AG04450 (cell line): ENCODE results near the gene SERPINA4. TPM values are rescaled to one million over a fixed set of nuclear protein-coding genes. Genes with fewer than 3 reads are reported as not detected.
"Not testable (repeated sequence)": the region's sequence is repeated elsewhere in the genome, so short reads cannot be mapped to it uniquely, and the experiment has no call there.

ENCODE experiments used
- CTCF ChIA-PET: fragments of 300-600, 350-600 bp; formaldehyde crosslinking; extraction: SDS; loops from one replicate; lab custom pipeline; 2022; ENCODE audit warnings: antibody characterized with exemption, inconsistent platforms; lab: Charles Lee
- POLR2A ChIA-PET: fragments of 350-600 bp; formaldehyde crosslinking; extraction: SDS; loops from one replicate; lab custom pipeline; 2021; ENCODE audit warnings: antibody characterized with exemption, inconsistent platforms; lab: Yijun Ruan, JAX
- DNase-seq: peaks from one replicate; pipeline ENCODE4 v3.0.0-alpha.2; 2011; ENCODE audit warnings: low read depth, low spot score
- H3K27ac ChIP-seq: one replicate; pipeline ENCODE4 v1.5.1; 2012; ENCODE audit warnings: low read depth, low read length, control low read depth
- H3K27me3 ChIP-seq: one replicate; pipeline ENCODE4 v1.6.0; 2012; ENCODE audit warnings: low read length; ENCODE audit not compliant: control insufficient read depth, insufficient read depth
- H3K4me3 ChIP-seq: 2 replicates; pipeline ENCODE4 v1.5.1; 2011; ENCODE audit warnings: mild to moderate bottlenecking, low read depth, low read length, control low read depth
- H3K9me3 ChIP-seq: 2 replicates; pipeline ENCODE4 v1.5.1; 2012; ENCODE audit warnings: low read length; ENCODE audit not compliant: control insufficient read depth, insufficient read depth
- polyA plus RNA-seq: library from polyadenylated mRNA; depleted of rRNA; stranded (reverse); fragments of >200 nt; gene quantifications from 2 replicates; pipeline ENCODE4 v1.2.3, GENCODE V29; 2011
- TF ChIP-seq, protein P1 (sequence below): IDR thresholded peaks from 2 replicates; pipeline ENCODE4 v1.5.1; 2011; ENCODE audit warnings: low read depth, low read length, control low read depth, inconsistent platforms

The SERPINA4 gene
- polyA plus RNA-seq, 1 experiment: not detected

DNA sequence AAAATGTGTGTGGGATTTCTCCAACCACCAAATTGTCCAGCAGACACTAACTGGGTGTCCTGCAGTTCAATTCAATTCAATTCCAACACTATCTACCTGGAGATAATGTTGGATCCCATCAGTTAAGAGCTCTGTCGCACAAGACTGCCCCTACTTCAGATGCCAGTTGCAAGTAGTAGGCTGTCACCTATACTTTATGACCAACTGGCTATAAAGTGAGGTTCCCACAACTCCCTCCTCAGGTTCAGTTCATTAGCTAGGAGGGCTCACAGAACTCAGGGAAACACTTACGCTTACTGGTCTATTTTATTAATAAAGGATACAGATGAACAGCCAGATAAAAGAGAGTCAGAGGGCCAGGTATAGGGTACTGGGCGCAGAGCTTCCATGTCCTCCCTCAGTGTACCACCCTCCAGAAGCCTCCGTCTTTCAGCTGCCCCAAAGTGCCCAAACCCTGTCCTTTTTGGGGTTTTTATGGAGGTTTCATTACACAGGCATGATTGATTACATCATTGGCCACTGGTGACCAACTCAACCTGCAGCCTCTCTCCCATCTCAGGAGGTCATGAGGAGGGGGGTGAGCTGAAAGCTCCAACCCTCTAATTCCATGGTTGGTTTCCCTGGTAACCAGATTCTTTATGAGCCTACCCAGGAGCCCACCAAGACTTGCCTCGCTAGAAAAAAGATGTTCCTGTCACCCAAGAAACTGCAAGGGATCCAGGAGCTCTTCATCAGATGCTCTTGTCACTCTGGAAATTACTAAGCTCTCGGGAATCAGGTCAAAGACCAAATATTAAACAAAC lies 12.4 kb downstream of the SERPINA4 start:
- POLR2A ChIA-PET: no interaction called here
- CTCF ChIA-PET: interaction anchor here (1.0 to 1.4 kb wide), 2 partner anchors 23 to 25 kb away, joined by 4 read pairs; no protein-coding TSS in a partner anchor
- no peaks in the 10 kb centered on the region; the same call in 1 of the 2 replicates for H3K9me3 ChIP-seq
- peaks cover 8% of the 10 kb centered on the region for H3K27me3 ChIP-seq
- no peak for DNase-seq
- H3K4me3 ChIP-seq: no peak overlapping the region
- TF ChIP-seq, protein P1, sequence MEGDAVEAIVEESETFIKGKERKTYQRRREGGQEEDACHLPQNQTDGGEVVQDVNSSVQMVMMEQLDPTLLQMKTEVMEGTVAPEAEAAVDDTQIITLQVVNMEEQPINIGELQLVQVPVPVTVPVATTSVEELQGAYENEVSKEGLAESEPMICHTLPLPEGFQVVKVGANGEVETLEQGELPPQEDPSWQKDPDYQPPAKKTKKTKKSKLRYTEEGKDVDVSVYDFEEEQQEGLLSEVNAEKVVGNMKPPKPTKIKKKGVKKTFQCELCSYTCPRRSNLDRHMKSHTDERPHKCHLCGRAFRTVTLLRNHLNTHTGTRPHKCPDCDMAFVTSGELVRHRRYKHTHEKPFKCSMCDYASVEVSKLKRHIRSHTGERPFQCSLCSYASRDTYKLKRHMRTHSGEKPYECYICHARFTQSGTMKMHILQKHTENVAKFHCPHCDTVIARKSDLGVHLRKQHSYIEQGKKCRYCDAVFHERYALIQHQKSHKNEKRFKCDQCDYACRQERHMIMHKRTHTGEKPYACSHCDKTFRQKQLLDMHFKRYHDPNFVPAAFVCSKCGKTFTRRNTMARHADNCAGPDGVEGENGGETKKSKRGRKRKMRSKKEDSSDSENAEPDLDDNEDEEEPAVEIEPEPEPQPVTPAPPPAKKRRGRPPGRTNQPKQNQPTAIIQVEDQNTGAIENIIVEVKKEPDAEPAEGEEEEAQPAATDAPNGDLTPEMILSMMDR: no peak
- no peak overlapping the region for H3K27ac ChIP-seq

DNA sequence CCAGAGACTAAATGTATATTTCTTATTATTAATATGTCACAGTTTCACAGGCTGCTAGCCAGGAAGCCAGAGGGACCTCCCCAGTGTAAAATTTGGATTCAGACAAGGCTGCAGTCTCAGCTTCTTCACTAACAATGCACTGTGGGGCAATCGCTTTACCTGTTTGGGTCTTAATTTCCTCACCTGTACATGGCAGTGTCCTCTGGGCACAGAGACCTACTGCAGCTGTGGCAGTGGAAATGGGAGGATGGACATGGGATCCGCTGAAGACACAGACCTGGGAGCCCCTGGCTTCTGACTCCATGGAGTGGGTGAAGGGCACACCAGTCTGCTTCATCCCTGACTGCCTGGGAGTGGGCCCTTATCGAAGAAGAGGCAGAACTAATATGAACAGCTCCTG lies 13.1 kb downstream of the SERPINA4 start:
- POLR2A ChIA-PET: no interaction called here
- H3K4me3 ChIP-seq: no peak overlapping the region

DNA sequence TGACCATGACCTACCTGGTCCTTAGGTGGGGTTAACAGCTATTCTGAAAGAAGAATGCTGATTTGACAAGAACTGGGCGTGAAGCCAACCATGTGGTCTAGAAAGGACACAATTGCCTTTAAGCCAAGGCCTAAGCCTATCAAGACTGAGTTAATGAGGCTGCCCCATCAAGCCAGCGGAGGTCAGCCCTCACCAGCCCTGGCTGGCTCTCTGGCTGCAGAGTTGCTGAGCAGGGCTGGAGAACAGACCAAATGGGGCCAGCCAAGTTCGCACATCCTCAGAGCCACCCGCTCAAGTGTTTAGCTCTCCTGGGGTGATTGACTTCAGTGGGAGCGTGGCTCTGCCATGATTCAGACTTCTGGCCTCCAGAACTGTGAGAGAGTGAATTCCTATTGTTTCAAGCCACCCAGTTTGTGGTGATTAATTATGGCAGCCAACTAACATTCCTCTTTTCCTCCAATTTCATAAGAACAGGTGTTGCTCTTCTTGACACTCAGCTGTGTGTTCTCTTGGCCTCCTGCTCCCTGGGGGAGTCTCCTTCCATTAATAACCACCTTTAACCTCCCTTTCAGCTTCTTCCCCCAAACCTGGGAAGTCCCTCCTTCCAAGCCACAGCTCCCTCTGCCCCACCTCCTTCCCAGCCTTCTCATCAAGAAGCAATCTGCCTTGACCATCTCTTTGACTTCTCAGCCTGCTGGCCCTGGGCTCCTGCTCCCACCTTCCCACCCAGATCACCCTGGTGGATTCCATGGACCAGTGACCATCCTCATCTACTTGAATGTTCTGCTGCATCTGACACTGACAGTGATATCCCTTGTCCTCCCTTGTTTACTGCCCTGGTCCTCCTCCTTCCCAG lies 14.7 kb downstream of the SERPINA4 start:
- ChIA-PET CTCF (no interaction called here), POLR2A (no interaction called here)
- TF ChIP-seq, protein P1: no peak
- no peak overlapping the region for H3K27ac ChIP-seq
- no peak overlapping the region for H3K4me3 ChIP-seq
- peaks cover 10% of the 10 kb centered on the region for H3K27me3 ChIP-seq
- DNase-seq: no peak
- no peaks in the 10 kb centered on the region for H3K9me3 ChIP-seq

More for the DNA sequence above, 13.1 kb downstream of the SERPINA4 start:
- no peaks in the 10 kb centered on the region; the same call in 1 of the 2 replicates for H3K9me3 ChIP-seq
- no peak overlapping the region for H3K27ac ChIP-seq
- peaks cover 6% of the 10 kb centered on the region for H3K27me3 ChIP-seq
- DNase-seq: no peak
- CTCF ChIA-PET: interaction anchor here (1.0 to 1.4 kb wide), 2 partner anchors 24 to 25 kb away, joined by 4 read pairs; no protein-coding TSS in a partner anchor
- TF ChIP-seq, protein P1: no peak

DNA sequence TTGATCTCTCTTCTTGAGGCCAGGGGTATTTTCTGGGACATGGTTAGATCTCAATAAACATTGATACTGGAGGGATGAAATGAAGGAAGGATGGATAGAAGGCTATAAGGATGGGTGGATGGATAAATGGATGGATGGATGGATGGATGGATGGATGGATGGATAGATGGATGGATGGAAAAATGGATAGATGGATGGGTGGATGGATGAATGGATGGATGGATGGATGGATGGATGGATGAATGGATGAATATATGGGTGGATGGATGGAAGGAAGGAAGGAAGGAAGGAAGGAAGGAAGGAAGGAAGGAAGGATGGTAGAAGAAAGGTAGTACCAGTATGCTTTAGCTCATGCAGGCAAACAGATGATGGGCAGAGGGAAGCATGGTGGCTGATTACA lies 16.2 kb downstream of the SERPINA4 start:
- H3K27me3 ChIP-seq: peaks cover 10% of the 10 kb centered on the region
- POLR2A ChIA-PET, H3K27ac ChIP-seq, CTCF ChIA-PET, H3K4me3 ChIP-seq, H3K9me3 ChIP-seq, DNase-seq: not testable (repeated sequence)

DNA sequence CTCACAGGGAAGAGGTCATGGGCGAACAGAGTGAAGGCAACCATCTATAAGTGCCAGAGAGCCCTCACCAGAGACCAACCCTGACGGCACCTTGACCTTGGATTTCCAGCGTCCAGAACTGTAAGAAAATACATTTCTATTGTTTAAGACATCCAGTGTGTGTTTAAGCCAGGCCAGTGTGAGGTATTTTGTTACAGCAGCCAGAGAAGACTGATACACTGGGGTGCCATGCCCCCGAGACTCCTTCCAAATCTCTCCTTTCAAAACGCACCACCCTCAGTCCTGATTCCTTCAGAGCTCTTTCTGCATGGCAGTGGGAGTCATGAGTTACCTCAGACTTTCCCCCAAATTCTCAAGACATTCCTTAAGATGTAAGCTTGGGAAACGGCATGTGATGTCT lies 17.5 kb downstream of the SERPINA4 start:
- Histone ChIP-seq H3K27ac (no peak overlapping the region), H3K4me3 (no peak overlapping the region), H3K9me3 (no peaks in the 10 kb centered on the region), H3K27me3 (peaks cover 10% of the 10 kb centered on the region)
- TF ChIP-seq, protein P1: no peak
- ChIA-PET POLR2A (no interaction called here), CTCF (no interaction called here)
- no peak for DNase-seq
